PC-9 (cell line): ENCODE data around the gene VPS72.

ENCODE experiments used
- EZH2 ChIP-seq: fragments of 200-600 bp; sonication (generic); IDR thresholded peaks from 2 replicates; pipeline ENCODE4 v1.8.0; 2017; ENCODE audit warnings: antibody characterized with exemption, low read depth
- TF ChIP-seq, protein P1 (sequence below): fragments of 200-600 bp; sonication (generic); conservative IDR thresholded peaks from 2 replicates; pipeline ENCODE4 v1.6.1; 2017; ENCODE audit warnings: mixed run types, antibody characterized with exemption, mild to moderate bottlenecking, moderate library complexity

DNA sequence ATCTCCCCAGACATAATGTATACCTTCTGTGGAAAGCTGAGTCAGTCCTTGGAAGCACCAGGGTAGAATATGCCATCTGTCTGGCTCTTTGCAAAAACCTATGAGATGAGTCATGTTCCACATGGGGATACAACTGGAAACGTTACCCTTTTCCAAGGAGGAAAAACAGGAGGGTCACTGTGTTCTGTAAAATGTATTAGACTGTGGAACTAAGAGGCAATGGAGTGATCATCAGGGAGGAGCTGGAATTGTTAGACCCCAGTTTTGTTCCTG, 48.4 kb upstream of the VPS72 start:
- TF ChIP-seq, protein P1, sequence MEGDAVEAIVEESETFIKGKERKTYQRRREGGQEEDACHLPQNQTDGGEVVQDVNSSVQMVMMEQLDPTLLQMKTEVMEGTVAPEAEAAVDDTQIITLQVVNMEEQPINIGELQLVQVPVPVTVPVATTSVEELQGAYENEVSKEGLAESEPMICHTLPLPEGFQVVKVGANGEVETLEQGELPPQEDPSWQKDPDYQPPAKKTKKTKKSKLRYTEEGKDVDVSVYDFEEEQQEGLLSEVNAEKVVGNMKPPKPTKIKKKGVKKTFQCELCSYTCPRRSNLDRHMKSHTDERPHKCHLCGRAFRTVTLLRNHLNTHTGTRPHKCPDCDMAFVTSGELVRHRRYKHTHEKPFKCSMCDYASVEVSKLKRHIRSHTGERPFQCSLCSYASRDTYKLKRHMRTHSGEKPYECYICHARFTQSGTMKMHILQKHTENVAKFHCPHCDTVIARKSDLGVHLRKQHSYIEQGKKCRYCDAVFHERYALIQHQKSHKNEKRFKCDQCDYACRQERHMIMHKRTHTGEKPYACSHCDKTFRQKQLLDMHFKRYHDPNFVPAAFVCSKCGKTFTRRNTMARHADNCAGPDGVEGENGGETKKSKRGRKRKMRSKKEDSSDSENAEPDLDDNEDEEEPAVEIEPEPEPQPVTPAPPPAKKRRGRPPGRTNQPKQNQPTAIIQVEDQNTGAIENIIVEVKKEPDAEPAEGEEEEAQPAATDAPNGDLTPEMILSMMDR = no peak
- no peak for TF ChIP-seq EZH2
